NB4 (cell line): Measurements from ENCODE around the gene COASY.

ENCODE experiments used
- CTCF ChIP-seq: IDR thresholded peaks from one replicate; pipeline ENCODE4 v1.5.1; 2012; ENCODE audit warnings: low read depth, low read length
- MYC ChIP-seq: IDR thresholded peaks from 2 replicates; pipeline ENCODE4 v1.6.1; 2011; ENCODE audit warnings: low read depth, low read length
- POLR2A ChIP-seq: IDR thresholded peaks from 2 replicates; pipeline ENCODE4 v1.6.1; 2011; ENCODE audit warnings: mild to moderate bottlenecking; ENCODE audit not compliant: insufficient read length; ENCODE audit errors: extremely low read depth

GRCh38 chr17:42574463-42574862, 12.5 kb downstream of the COASY start:
- TF ChIP-seq CTCF (no peak), POLR2A (no peak), MYC (no peak)
